GM12891 (cell line): ENCODE data around the gene WDR89.

Experiments
- PAX5 ChIP-seq: IDR thresholded peaks from 2 replicates; pipeline ENCODE4 v1.6.1; 2011; ENCODE audit warnings: low read length, moderate library complexity, mild to moderate bottlenecking; ENCODE audit not compliant: insufficient read depth, severe bottlenecking
- POLR2A ChIP-seq: IDR thresholded peaks from 2 replicates; pipeline ENCODE4 v1.6.1; 2011; ENCODE audit warnings: low read depth, low read length, control low read depth
- POLR2AphosphoS5 ChIP-seq: IDR thresholded peaks from 2 replicates; pipeline ENCODE4 v1.6.1; 2011; ENCODE audit warnings: low read depth, low read length, control low read depth
- POU2F2 ChIP-seq: IDR thresholded peaks from 2 replicates; pipeline ENCODE4 v1.6.1; 2011; ENCODE audit warnings: low read depth, mild to moderate bottlenecking, control low read depth, low read length, moderate library complexity
- SPI1 ChIP-seq: IDR thresholded peaks from 2 replicates; pipeline ENCODE4 v1.6.1; 2011; ENCODE audit warnings: low read depth, low read length, control low read depth
- TAF1 ChIP-seq: IDR thresholded peaks from 2 replicates; pipeline ENCODE4 v1.6.1; 2011; ENCODE audit warnings: low read depth, low read length, control low read depth

- TF ChIP-seq POLR2A (no peak), POLR2AphosphoS5 (no peak), TAF1 (no peak), SPI1 (no peak), PAX5 (no peak), POU2F2 (no peak)
These were observed 32.3 kb upstream of the WDR89 start for GRCh38 chr14:63673886-63674497.
